Measurements from ENCODE around the gene PPP4R3A.

PPP4R3A gene

DNA sequence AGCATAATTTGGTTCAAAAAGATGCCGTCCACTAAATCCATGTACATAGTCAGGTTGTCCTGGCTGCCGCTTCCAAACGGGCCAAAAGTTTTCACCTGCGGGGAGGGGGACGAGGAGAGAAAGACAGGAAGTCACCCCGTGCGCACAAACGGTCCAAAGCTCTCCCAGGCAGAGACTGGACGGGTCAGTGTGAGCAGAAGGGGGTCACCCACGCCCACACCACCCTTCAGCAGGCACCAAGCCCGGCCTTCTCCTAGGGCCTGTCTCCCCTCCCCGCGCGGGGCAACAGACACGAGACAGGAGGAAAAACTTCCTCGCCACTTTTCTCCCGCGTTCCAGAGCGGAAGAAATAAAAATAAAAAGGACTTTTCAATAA, 93.4 kb downstream of the PPP4R3A start:
- peak overlapping the region; percentile 57 for H3K4me3 ChIP-seq (ENCODE audit: low read depth, low read length)
- peaks cover 3% of the 10 kb centered on the region; the same call in 1 of the 2 replicates for H3K4me1 ChIP-seq (ENCODE audit: control insufficient read depth, insufficient read depth, low read length)
- peaks cover 0 to 7% of the 10 kb centered on the region in 2 experiments; a peak in 2 of 3 replicates for H3K36me3 ChIP-seq (ENCODE audit: control insufficient read depth in 2 of 2, insufficient read depth in 1 of 2, low read length in 2 of 2)
- ChIA-PET CTCF (interaction anchor here (1.0 to 8.6 kb wide), 2 partner anchors 94 to 129 kb away, joined by 3 to 77 read pairs; no protein-coding TSS in a partner anchor), POLR2A (interaction anchor here (0.6 to 1.0 kb wide), 2 partner anchors 37 to 201 kb away, joined by 3 to 4 read pairs; no protein-coding TSS in a partner anchor)
- peak overlapping the region; percentile 66; the same call in 1 of the 2 replicates for H3K27ac ChIP-seq (ENCODE audit: extremely low read depth, low read depth, low read length)
- no peaks in the 10 kb centered on the region for H3K9me3 ChIP-seq (ENCODE audit: control insufficient read depth, insufficient read depth, low read depth, low read length)
- TF ChIP-seq ZNF561 (tag by site-specific recombination; IDR thresholded peaks at IDR 0.05; ENCODE audit: borderline replicate concordance) = no peak
- TF ChIP-seq ZNF791 (tag by site-specific recombination; IDR thresholded peaks at IDR 0.05) = no peak
- no peak for TF ChIP-seq ZNF658 (tag by site-specific recombination; IDR thresholded peaks at IDR 0.05)
- TF ChIP-seq EGR2 (tag by site-specific recombination; IDR thresholded peaks at IDR 0.05; ENCODE audit: low read depth) = peak; percentile 29; the same call in 1 of the 2 replicates
- no peak for TF ChIP-seq ZNF23 (tag by site-specific recombination; IDR thresholded peaks at IDR 0.05; ENCODE audit: borderline replicate concordance)
- no peak for TF ChIP-seq GLI4 (tag by site-specific recombination; IDR thresholded peaks at IDR 0.05)
- no peak for TF ChIP-seq GLI2 (tag by site-specific recombination; IDR thresholded peaks at IDR 0.05; ENCODE audit: borderline replicate concordance, low read depth)
- TF ChIP-seq ZNF202 (tag by site-specific recombination; IDR thresholded peaks at IDR 0.05; ENCODE audit: borderline replicate concordance) = no peak
- TF ChIP-seq, protein P1, sequence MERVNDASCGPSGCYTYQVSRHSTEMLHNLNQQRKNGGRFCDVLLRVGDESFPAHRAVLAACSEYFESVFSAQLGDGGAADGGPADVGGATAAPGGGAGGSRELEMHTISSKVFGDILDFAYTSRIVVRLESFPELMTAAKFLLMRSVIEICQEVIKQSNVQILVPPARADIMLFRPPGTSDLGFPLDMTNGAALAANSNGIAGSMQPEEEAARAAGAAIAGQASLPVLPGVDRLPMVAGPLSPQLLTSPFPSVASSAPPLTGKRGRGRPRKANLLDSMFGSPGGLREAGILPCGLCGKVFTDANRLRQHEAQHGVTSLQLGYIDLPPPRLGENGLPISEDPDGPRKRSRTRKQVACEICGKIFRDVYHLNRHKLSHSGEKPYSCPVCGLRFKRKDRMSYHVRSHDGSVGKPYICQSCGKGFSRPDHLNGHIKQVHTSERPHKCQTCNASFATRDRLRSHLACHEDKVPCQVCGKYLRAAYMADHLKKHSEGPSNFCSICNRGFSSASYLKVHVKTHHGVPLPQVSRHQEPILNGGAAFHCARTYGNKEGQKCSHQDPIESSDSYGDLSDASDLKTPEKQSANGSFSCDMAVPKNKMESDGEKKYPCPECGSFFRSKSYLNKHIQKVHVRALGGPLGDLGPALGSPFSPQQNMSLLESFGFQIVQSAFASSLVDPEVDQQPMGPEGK (tag by site-specific recombination; IDR thresholded peaks at IDR 0.05) = peak; percentile 49
- no peak for TF ChIP-seq HOXC10 (CRISPR knock-in tag; IDR thresholded peaks at IDR 0.05)
- TF ChIP-seq, protein P2, sequence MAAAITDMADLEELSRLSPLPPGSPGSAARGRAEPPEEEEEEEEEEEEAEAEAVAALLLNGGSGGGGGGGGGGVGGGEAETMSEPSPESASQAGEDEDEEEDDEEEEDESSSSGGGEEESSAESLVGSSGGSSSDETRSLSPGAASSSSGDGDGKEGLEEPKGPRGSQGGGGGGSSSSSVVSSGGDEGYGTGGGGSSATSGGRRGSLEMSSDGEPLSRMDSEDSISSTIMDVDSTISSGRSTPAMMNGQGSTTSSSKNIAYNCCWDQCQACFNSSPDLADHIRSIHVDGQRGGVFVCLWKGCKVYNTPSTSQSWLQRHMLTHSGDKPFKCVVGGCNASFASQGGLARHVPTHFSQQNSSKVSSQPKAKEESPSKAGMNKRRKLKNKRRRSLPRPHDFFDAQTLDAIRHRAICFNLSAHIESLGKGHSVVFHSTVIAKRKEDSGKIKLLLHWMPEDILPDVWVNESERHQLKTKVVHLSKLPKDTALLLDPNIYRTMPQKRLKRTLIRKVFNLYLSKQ (tag by site-specific recombination; IDR thresholded peaks at IDR 0.05; ENCODE audit: borderline replicate concordance) = no peak
- no peak for TF ChIP-seq ZBTB1 (tag by site-specific recombination; IDR thresholded peaks at IDR 0.05)
- TF ChIP-seq GLIS2 (tag by site-specific recombination; IDR thresholded peaks at IDR 0.05) = peak; percentile 70
- peak; percentile 11; the same call in 1 of the 2 replicates for TF ChIP-seq SP2 (tag by site-specific recombination; IDR thresholded peaks at IDR 0.05)
- no peak for TF ChIP-seq ZNF121 (tag by site-specific recombination; IDR thresholded peaks at IDR 0.05)
- TF ChIP-seq, protein P3, sequence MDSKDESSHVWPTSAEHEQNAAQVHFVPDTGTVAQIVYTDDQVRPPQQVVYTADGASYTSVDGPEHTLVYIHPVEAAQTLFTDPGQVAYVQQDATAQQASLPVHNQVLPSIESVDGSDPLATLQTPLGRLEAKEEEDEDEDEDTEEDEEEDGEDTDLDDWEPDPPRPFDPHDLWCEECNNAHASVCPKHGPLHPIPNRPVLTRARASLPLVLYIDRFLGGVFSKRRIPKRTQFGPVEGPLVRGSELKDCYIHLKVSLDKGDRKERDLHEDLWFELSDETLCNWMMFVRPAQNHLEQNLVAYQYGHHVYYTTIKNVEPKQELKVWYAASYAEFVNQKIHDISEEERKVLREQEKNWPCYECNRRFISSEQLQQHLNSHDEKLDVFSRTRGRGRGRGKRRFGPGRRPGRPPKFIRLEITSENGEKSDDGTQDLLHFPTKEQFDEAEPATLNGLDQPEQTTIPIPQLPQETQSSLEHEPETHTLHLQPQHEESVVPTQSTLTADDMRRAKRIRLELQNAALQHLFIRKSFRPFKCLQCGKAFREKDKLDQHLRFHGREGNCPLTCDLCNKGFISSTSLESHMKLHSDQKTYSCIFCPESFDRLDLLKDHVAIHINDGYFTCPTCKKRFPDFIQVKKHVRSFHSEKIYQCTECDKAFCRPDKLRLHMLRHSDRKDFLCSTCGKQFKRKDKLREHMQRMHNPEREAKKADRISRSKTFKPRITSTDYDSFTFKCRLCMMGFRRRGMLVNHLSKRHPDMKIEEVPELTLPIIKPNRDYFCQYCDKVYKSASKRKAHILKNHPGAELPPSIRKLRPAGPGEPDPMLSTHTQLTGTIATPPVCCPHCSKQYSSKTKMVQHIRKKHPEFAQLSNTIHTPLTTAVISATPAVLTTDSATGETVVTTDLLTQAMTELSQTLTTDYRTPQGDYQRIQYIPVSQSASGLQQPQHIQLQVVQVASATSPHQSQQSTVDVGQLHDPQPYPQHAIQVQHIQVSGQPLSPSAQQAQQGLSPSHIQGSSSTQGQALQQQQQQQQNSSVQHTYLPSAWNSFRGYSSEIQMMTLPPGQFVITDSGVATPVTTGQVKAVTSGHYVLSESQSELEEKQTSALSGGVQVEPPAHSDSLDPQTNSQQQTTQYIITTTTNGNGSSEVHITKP (tag by site-specific recombination; IDR thresholded peaks at IDR 0.05) = 0 out of 2 replicates have a peak, but pooled peaks have one; percentile 7
- peak; percentile 18; the same call in 1 of the 2 replicates for TF ChIP-seq ZNF239 (tag by site-specific recombination; IDR thresholded peaks at IDR 0.05)
- TF ChIP-seq ZFHX2 (tag by site-specific recombination; conservative IDR thresholded peaks at IDR 0.05) = peak; percentile 77
- TF ChIP-seq, protein P4, sequence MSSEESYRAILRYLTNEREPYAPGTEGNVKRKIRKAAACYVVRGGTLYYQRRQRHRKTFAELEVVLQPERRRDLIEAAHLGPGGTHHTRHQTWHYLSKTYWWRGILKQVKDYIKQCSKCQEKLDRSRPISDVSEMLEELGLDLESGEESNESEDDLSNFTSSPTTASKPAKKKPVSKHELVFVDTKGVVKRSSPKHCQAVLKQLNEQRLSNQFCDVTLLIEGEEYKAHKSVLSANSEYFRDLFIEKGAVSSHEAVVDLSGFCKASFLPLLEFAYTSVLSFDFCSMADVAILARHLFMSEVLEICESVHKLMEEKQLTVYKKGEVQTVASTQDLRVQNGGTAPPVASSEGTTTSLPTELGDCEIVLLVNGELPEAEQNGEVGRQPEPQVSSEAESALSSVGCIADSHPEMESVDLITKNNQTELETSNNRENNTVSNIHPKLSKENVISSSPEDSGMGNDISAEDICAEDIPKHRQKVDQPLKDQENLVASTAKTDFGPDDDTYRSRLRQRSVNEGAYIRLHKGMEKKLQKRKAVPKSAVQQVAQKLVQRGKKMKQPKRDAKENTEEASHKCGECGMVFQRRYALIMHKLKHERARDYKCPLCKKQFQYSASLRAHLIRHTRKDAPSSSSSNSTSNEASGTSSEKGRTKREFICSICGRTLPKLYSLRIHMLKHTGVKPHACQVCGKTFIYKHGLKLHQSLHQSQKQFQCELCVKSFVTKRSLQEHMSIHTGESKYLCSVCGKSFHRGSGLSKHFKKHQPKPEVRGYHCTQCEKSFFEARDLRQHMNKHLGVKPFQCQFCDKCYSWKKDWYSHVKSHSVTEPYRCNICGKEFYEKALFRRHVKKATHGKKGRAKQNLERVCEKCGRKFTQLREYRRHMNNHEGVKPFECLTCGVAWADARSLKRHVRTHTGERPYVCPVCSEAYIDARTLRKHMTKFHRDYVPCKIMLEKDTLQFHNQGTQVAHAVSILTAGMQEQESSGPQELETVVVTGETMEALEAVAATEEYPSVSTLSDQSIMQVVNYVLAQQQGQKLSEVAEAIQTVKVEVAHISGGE (tag by site-specific recombination; conservative IDR thresholded peaks at IDR 0.05; ENCODE audit: low read depth) = peak; percentile 37; the same call in 1 of the 2 replicates
- TF ChIP-seq, protein P5, sequence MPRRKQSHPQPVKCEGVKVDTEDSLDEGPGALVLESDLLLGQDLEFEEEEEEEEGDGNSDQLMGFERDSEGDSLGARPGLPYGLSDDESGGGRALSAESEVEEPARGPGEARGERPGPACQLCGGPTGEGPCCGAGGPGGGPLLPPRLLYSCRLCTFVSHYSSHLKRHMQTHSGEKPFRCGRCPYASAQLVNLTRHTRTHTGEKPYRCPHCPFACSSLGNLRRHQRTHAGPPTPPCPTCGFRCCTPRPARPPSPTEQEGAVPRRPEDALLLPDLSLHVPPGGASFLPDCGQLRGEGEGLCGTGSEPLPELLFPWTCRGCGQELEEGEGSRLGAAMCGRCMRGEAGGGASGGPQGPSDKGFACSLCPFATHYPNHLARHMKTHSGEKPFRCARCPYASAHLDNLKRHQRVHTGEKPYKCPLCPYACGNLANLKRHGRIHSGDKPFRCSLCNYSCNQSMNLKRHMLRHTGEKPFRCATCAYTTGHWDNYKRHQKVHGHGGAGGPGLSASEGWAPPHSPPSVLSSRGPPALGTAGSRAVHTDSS (tag by site-specific recombination; IDR thresholded peaks at IDR 0.05) = no peak
- no peak for TF ChIP-seq ZNF175 (tag by site-specific recombination; IDR thresholded peaks at IDR 0.05)
- no peak for TF ChIP-seq ZNF394 (tag by site-specific recombination; IDR thresholded peaks at IDR 0.05; ENCODE audit: borderline replicate concordance)
- TF ChIP-seq ZNF660 (tag by site-specific recombination; IDR thresholded peaks at IDR 0.05) = no peak
- TF ChIP-seq ZNF214 (tag by site-specific recombination; IDR thresholded peaks at IDR 0.05; ENCODE audit: borderline replicate concordance) = no peak
